ENCODE data around the gene CACNA1B.

The CACNA1B gene

DNA sequence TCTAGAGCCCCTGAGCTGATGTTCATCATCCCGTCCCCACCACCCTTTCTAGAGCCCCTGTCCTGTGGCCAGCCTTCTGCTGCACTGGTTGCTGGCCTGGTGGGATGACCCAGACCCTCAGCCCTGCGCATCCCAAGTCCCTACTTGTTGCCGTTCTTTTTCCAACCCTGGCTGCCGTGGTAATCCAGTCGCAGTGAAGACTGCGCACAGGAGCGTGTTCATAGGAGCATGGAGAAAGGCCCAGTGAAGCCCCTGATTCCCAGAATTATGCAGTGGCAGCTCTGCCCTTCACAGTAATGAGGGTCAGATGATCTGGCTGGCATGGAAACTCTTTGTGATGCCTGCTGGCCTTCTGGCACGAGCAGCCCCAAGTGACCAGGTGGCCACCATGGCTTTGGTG lies 183.3 kb downstream of the CACNA1B start:
- TF ChIP-seq, protein P1, sequence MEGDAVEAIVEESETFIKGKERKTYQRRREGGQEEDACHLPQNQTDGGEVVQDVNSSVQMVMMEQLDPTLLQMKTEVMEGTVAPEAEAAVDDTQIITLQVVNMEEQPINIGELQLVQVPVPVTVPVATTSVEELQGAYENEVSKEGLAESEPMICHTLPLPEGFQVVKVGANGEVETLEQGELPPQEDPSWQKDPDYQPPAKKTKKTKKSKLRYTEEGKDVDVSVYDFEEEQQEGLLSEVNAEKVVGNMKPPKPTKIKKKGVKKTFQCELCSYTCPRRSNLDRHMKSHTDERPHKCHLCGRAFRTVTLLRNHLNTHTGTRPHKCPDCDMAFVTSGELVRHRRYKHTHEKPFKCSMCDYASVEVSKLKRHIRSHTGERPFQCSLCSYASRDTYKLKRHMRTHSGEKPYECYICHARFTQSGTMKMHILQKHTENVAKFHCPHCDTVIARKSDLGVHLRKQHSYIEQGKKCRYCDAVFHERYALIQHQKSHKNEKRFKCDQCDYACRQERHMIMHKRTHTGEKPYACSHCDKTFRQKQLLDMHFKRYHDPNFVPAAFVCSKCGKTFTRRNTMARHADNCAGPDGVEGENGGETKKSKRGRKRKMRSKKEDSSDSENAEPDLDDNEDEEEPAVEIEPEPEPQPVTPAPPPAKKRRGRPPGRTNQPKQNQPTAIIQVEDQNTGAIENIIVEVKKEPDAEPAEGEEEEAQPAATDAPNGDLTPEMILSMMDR (conservative IDR thresholded peaks at IDR 0.05; ENCODE audit: low read length): no peak
- H3K4me3 ChIP-seq (ENCODE audit: low read length): no peak overlapping the region
- DNase-seq (ENCODE audit: low read depth): no peak

DNA sequence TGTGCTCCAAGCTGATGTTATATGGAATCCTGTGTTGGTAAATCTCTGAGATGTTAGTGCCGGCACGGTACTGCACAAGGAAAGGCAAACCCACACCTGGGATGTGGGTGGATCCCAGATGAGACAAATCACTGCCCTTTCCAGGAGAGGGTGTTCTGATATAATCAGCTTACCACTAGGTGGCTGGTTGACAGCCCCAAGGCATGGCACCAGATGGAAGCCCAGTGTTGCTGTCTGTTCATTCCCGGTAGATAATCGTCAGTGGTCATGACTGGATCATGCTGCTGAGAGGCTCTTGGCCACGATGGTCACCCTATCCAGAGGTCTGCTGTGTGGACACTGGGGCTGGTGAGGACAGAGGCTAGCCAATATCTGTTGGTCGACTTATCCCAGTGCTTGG lies 184.0 kb downstream of the CACNA1B start:
- TF ChIP-seq, protein P1 (conservative IDR thresholded peaks at IDR 0.05; ENCODE audit: low read length): no peak
- no peak for DNase-seq (ENCODE audit: low read depth)

DNA sequence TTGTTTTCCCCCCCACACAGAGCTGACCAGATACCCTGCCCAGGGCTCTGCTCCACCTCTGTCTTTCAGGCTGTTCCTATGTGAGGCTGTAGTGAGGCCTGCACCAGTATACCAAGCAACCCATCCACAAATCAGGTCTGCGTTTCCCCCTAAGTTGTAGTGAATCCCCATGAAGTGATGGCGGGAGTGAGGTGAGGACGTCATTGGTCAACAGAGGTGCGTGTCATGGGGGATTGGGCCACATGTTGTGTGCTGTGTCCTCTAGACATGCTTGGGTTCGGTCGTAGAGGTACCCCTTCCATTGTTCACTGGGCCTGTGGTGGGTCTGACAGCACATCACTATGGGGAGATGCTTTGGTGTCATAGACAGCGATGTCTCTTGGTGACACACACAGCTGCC lies 184.6 kb downstream of the CACNA1B start:
- TF ChIP-seq, protein P1 (conservative IDR thresholded peaks at IDR 0.05; ENCODE audit: low read length): no peak
- H3K4me3 ChIP-seq (ENCODE audit: low read length): no peak overlapping the region
- no peak for DNase-seq (ENCODE audit: low read depth)

More for the DNA sequence above, 184.0 kb downstream of the CACNA1B start:
- H3K4me3 ChIP-seq (ENCODE audit: low read length): no peak overlapping the region

DNA sequence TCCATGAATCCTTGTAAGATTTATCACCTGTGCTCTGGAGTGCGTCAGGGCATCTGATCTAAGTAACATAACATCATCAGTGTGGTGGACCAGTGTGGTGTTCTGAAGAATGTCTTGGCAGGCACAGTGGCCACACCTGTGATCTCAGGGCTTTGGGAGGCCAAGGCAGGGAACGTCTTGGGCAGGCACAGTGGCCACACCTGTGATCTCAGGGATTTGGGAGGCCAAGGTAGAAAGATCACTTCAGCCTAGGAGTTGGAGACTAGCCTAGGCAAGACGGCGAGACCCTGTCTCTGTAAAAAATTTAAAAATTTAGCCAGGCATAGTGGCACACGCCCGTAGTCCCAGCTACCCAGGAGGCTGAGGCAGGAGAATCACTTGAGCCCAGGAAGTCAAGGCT lies 185.5 kb downstream of the CACNA1B start:
- no peak overlapping the region for H3K4me3 ChIP-seq (ENCODE audit: low read length)
- TF ChIP-seq, protein P1 (conservative IDR thresholded peaks at IDR 0.05; ENCODE audit: low read length): no peak
- DNase-seq (ENCODE audit: low read depth): no peak

DNA sequence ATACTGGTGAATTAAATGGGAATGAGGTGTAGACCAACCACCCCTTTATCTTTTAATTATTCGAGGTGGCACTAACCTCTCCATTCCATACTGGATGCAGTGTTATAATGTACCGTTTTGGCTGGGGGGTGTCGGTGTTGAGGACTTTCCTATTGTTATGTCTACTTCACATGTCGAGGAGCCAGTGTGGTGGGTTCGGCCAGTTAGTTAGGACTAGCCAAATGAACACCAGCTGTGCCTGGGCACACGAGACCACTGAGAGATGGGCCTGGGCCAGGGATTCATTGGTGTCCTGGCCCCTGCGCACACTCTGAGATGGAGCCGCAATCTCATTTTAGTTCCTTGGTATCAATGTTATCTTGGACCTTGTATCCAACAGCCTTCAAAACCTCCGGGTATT lies 186.2 kb downstream of the CACNA1B start:
- TF ChIP-seq, protein P1 (conservative IDR thresholded peaks at IDR 0.05; ENCODE audit: low read length): no peak
- no peak for DNase-seq (ENCODE audit: low read depth)
- H3K4me3 ChIP-seq (ENCODE audit: low read length): no peak overlapping the region

DNA sequence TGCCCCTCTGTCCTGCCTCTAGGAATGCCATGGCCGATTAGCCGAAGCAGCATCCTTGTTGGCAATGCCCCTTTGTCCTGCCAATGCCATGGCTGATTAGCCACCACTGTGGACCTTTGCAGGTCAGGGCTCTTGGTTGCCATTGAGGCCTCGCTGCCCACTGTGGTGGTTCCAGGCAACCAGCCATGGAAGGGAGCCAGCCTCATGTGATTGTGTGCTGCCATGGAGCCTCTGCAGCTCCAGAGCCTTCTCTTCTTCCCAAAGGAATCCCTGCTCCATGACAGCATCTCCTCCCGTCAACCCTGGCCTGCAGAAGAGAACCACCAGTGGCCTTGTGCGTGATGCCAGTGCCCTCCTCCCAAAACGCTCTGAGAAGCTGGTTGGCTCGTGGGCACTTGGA lies 187.0 kb downstream of the CACNA1B start:
- no peak for DNase-seq (ENCODE audit: low read depth)
- no peak overlapping the region for H3K4me3 ChIP-seq (ENCODE audit: low read length)
- TF ChIP-seq, protein P1 (conservative IDR thresholded peaks at IDR 0.05; ENCODE audit: low read length): no peak

DNA sequence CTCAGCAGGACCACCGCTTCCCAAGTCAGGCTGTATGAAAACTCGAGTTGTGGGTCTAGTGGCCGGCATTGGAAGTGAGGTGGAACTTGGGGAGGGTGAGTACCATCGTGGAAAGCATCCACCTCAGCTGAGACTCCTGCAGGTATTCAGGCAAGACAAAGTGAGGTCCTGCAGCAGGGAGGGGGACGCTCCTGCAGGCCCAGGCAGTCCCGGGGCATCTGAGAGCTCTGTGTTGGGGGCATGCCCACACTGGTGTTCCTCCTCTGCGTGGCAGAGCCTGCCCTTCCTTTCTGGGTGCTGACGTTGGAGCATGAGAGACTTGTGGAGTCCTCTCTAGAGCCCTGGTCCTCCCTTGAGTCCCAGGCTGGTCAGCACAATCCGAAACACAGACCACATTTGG lies 187.7 kb downstream of the CACNA1B start:
- TF ChIP-seq, protein P1 (conservative IDR thresholded peaks at IDR 0.05; ENCODE audit: low read length): no peak
- no peak for DNase-seq (ENCODE audit: low read depth)
- no peak overlapping the region for H3K4me3 ChIP-seq (ENCODE audit: low read length)

Measured in AG10803 (cell line).